Keratinocyte (primary cell): ENCODE data around the gene COL13A1.

Source experiments
- CTCF ChIP-seq, 3 experiments: IDR thresholded peaks in 1 of 3; conservative IDR thresholded peaks in 1 of 3; optimal IDR thresholded peaks in 1 of 3; 2 replicates in 2 of 3; 3 replicates in 1 of 3; pipeline versions ENCODE3 to v1.5.1; 2011; ENCODE audit warnings: low read length in 3 of 3, mild to moderate bottlenecking in 3 of 3, moderate library complexity in 2 of 3, control low read depth in 1 of 3, inconsistent platforms in 1 of 3; ENCODE audit not compliant: insufficient read depth in 2 of 3; ENCODE audit errors: extremely low read depth in 1 of 3
- EZH2 ChIP-seq: IDR thresholded peaks from one replicate; pipeline ENCODE4 v1.6.1; 2012; ENCODE audit warnings: inconsistent platforms, mild to moderate bottlenecking, low read length, moderate library complexity

GRCh38 chr10:69973678-69974077 is 172.0 kb downstream of the COL13A1 start:
- no peak for TF ChIP-seq CTCF (optimal IDR thresholded peaks at IDR 0.05 in 1 of 3, IDR thresholded peaks at IDR 0.05 in 1 of 3, conservative IDR thresholded peaks at IDR 0.05 in 1 of 3; ENCODE audit: extremely low read depth in 1 of 3, insufficient read depth in 2 of 3, low read length in 3 of 3)
- TF ChIP-seq EZH2, result no peak
